ENCODE measurements around the gene ADARB2.

ADARB2 gene

DNA sequence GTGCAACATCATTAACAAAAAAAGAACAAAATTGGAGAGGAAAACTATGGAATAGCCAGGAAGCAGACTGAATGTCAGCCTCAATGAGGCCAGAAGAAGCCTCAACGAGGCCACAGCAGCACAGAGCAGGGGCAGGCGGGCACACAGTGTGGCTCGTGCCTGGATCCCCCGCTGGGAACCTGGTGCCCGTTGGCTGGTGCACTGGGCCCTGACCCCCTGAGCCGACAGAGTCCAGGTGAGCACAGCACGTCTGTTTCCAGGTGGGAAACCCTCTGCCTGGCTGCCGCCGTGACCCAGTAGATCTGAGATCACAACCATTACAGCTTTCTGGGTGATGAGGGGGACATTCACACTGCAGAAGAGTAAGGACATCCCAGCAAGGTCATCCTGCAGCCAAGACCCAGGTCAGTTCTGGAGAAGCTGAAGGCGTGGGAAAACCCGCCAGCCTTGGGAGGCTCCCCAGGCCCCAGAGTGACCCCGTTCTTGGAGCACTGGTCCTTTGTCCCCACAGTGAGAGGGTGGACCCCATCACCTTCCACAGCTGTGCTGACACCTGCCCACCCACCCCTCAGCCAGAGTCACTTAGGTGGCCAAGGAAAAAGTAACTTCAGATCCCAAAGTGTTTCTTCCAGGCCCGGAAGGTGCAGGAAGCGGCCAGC is 222.1 kb downstream of the ADARB2 start:
- TF ChIP-seq, protein P1, sequence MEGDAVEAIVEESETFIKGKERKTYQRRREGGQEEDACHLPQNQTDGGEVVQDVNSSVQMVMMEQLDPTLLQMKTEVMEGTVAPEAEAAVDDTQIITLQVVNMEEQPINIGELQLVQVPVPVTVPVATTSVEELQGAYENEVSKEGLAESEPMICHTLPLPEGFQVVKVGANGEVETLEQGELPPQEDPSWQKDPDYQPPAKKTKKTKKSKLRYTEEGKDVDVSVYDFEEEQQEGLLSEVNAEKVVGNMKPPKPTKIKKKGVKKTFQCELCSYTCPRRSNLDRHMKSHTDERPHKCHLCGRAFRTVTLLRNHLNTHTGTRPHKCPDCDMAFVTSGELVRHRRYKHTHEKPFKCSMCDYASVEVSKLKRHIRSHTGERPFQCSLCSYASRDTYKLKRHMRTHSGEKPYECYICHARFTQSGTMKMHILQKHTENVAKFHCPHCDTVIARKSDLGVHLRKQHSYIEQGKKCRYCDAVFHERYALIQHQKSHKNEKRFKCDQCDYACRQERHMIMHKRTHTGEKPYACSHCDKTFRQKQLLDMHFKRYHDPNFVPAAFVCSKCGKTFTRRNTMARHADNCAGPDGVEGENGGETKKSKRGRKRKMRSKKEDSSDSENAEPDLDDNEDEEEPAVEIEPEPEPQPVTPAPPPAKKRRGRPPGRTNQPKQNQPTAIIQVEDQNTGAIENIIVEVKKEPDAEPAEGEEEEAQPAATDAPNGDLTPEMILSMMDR (IDR thresholded peaks at IDR 0.05; ENCODE audit: control extremely low read depth, extremely low read depth, low read depth, missing control alignments): no peak
- CTCF ChIA-PET: no interaction called here
- no peak for DNase-seq (ENCODE audit: extremely low spot score)
- POLR2A ChIA-PET: no interaction called here

DNA sequence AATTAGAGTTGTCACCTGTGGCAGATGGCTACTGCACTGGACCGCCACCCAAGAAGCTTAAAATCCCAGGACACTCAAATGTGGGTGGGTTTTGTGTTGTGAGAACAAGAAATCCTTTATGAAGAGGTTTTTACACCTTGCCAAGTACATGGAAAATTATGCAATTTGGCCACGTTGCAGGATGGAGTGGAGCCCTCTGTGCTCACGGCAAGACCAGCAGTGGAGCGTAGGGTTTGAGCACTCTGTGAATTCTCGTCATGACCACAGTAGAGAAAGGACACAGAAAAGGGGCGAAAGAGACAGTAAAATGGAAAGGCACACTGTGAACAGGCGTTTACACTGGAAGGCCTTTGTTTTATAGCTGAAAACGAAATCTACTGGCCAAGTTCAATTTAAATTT is 222.6 kb downstream of the ADARB2 start:
- TF ChIP-seq, protein P1 (IDR thresholded peaks at IDR 0.05; ENCODE audit: control extremely low read depth, extremely low read depth, low read depth, missing control alignments): no peak
- ChIA-PET POLR2A (no interaction called here), CTCF (no interaction called here)
- DNase-seq (ENCODE audit: extremely low spot score): no peak

DNA sequence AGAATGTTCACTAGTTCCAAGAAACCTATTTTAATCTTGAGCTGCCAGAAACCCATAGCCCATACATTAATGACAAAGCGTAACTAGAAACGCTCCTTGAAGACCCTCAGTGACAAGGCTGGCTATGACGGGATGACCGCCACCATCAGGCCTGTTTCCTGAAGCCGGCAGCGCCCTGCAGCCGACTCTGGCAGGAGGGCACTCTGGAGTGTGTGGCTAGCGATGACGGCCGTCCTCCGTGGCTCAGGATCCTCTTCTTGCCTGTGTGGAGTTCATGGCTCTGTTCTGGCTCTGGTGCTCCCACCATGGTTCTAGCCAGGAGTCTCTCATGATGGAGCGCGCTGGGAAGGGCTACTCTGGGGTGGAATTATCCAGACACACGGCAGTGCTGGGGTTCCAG is 224.1 kb downstream of the ADARB2 start:
- CTCF ChIA-PET: interaction anchor here (0.7 to 1.0 kb wide), 2 partner anchors 9 to 48 kb away, joined by 3 read pairs; no protein-coding TSS in a partner anchor

DNA sequence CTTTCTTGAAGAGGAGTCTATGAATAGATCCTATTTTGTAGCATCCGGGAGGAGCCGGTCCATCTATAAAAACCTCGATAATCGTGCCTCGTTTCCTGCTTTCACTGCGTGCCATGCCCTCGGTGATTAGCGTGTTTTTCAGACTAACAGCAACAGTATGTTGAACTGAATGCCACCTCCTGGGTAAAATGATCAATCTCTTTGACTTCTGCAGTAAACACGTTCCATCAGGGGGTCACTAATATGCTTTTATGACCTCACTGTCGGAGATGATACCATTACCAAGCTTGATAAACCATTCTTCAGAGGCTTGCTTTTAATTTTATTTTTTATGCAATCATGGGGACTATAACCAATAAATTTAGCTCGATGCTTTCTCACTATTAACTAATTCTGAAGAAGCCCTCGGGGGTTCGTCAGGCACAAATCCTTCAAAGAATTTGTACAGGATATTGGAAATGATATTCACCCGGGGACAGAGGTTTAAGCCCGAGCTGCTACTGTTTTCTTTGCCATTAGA is 228.3 kb downstream of the ADARB2 start:
- DNase-seq (ENCODE audit: extremely low spot score): no peak
- CTCF ChIA-PET: interaction anchor here (1.5 kb wide), 1 partner anchor 13 kb away, joined by 5 read pairs; no protein-coding TSS in a partner anchor
- POLR2A ChIA-PET: no interaction called here
- TF ChIP-seq, protein P1 (IDR thresholded peaks at IDR 0.05; ENCODE audit: control extremely low read depth, extremely low read depth, low read depth, missing control alignments): no peak

More for the DNA sequence above, 224.1 kb downstream of the ADARB2 start:
- TF ChIP-seq, protein P1 (IDR thresholded peaks at IDR 0.05; ENCODE audit: control extremely low read depth, extremely low read depth, low read depth, missing control alignments): no peak
- POLR2A ChIA-PET: no interaction called here
- DNase-seq (ENCODE audit: extremely low spot score): no peak

DNA sequence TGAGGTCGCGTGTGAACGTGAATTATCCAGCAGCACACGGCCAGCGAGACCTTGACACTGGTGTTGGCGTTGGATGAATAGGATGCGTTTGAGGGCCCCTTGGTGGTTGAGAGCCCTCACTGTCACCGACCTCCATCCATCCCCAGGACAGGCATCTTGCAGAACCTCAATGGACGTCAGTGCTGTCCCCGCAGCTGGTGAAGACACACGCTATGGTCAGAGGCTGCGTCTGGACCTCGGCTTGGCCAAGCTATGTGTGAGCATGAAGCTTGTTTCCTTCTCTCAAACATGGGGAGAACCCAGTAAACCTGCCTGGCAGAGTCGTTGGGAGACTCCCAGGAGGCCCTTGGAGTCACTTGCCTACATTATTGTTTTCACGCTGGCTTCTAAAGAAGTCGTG is 229.2 kb downstream of the ADARB2 start:
- POLR2A ChIA-PET: no interaction called here
- TF ChIP-seq, protein P1 (IDR thresholded peaks at IDR 0.05; ENCODE audit: control extremely low read depth, extremely low read depth, low read depth, missing control alignments): no peak
- CTCF ChIA-PET: no interaction called here
- DNase-seq (ENCODE audit: extremely low spot score): no peak

DNA sequence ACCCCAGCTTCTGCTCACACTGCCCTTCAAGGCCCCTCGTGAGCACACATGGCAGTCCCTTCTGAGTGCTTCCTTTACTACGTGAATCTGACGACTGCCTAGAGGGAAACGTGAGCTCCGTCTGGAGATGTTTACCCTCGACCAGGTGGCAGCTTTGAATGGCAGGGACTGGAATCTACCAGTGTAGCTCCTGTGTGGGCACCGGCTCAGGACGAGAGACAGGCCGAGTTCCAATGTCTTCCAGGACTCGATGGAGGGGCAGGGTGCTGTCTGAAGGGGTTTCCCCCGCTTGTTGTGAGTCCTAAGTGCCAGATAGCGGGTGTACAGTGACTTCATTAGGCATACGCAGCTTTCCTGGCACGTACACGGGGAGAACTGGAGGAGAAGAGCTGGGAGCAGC is 229.9 kb downstream of the ADARB2 start:
- POLR2A ChIA-PET: no interaction called here
- DNase-seq (ENCODE audit: extremely low spot score): no peak

More for the DNA sequence above, 229.9 kb downstream of the ADARB2 start:
- CTCF ChIA-PET: no interaction called here
- TF ChIP-seq, protein P1 (IDR thresholded peaks at IDR 0.05; ENCODE audit: control extremely low read depth, extremely low read depth, low read depth, missing control alignments): no peak

Measured in GM10248 (cell line).